SU-DHL-6 (cell line): Measurements from ENCODE around the gene SIRPA.

ENCODE experiments used
- H2AFZ ChIP-seq: fragments of 200-600 bp; sonication (generic); 2 replicates; pipeline ENCODE4 v1.6.1; 2014; ENCODE audit warnings: low read depth, mild to moderate bottlenecking, moderate library complexity, mixed read lengths, antibody characterized with exemption, low read length; ENCODE audit not compliant: severe bottlenecking
- H3F3A ChIP-seq: fragments of 200-600 bp; shearing (Covaris generic); 2 replicates; pipeline ENCODE4 v1.6.0; 2016; ENCODE audit warnings: antibody characterized with exemption, mild to moderate bottlenecking; ENCODE audit not compliant: insufficient read depth
- H3K27ac ChIP-seq: fragments of 200-600 bp; sonication (generic); 2 replicates; pipeline ENCODE4 v1.5.1; 2016; ENCODE audit warnings: low read depth, mild to moderate bottlenecking, low read length, moderate library complexity, mixed read lengths
- H3K27me3 ChIP-seq: fragments of 200-600 bp; sonication (generic), shearing (Covaris generic); 2 replicates; pipeline ENCODE4 v1.6.0; 2014; ENCODE audit warnings: mild to moderate bottlenecking, low read length
- H3K36me3 ChIP-seq: fragments of 200-600 bp; sonication (generic); 2 replicates; pipeline ENCODE4 v1.6.1; 2014; ENCODE audit warnings: mild to moderate bottlenecking, low read length, mixed read lengths
- H3K4me2 ChIP-seq: fragments of 300-600, 200-600 bp; shearing (Covaris generic), sonication (generic); 2 replicates; pipeline ENCODE4 v1.6.0; 2014; ENCODE audit warnings: low read length, low read depth, mild to moderate bottlenecking; ENCODE audit not compliant: poor library complexity, severe bottlenecking
- H3K4me3 ChIP-seq: fragments of 200-600 bp; sonication (generic); 2 replicates; pipeline ENCODE4 v1.5.1; 2014; ENCODE audit warnings: antibody characterized with exemption, low read length, mild to moderate bottlenecking, mixed read lengths; ENCODE audit not compliant: insufficient read depth, poor library complexity, severe bottlenecking
- H3K79me2 ChIP-seq: fragments of 200-600 bp; sonication (generic); 2 replicates; pipeline ENCODE4 v1.6.1; 2014; ENCODE audit warnings: mild to moderate bottlenecking, low read length, moderate library complexity; ENCODE audit not compliant: insufficient read depth
- H3K9ac ChIP-seq: fragments of 200-600 bp; sonication (generic); 2 replicates; pipeline ENCODE4 v1.7.0; 2014; ENCODE audit warnings: mild to moderate bottlenecking, low read length
- H3K9me2 ChIP-seq: fragments of 200-600 bp; sonication (generic); replicated peaks from 2 replicates; pipeline ENCODE4 v1.6.1; 2014; ENCODE audit warnings: low read length; ENCODE audit not compliant: insufficient read depth
- H3K9me3 ChIP-seq: fragments of 200-600 bp; sonication (generic); 2 replicates; pipeline ENCODE4 v1.6.1; 2014; ENCODE audit warnings: low read length, mixed read lengths; ENCODE audit not compliant: insufficient read depth
- H4K20me1 ChIP-seq: fragments of 200-600 bp; sonication (generic); 2 replicates; pipeline ENCODE4 v1.6.1; 2014; ENCODE audit warnings: low read depth, mild to moderate bottlenecking, antibody characterized with exemption, low read length, moderate library complexity, mixed read lengths
- CTCF ChIP-seq: fragments of 200-600 bp; sonication (generic); IDR thresholded peaks from one replicate; pipeline ENCODE4 v1.5.1; 2017; ENCODE audit warnings: antibody characterized with exemption, mild to moderate bottlenecking, low read length, moderate library complexity; ENCODE audit not compliant: insufficient read depth, poor library complexity, severe bottlenecking
- EZH2phosphoT487 ChIP-seq: fragments of 200-600 bp; sonication (generic), shearing (Covaris generic); conservative IDR thresholded peaks from 2 replicates; pipeline ENCODE4 v1.6.1; 2018; ENCODE audit warnings: mild to moderate bottlenecking, antibody characterized with exemption, low read length, moderate library complexity, mixed read lengths

The SIRPA gene

DNA sequence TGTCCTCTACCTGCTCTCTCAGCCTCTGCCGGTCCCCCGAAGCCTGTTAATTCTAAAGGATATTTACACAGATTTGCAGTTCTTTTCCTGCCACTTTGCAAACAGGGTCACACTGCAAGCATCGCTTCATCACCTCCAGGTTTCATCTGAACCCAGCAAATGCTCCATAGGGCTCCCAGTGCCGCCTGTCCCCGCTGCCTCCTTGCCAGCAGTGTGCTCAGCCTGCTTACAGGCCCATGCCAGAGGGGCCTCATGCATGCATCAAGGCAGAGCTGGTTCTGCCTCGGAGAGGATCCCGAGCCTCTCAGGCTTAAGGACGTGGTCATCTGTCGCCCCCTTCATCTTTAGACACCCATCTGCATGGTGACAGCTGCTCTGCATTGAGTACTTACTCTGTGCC lies 10.5 kb downstream of the SIRPA start:
- Histone ChIP-seq H3K36me3 (no peaks in the 10 kb centered on the region), H3K9ac (no peak overlapping the region), H4K20me1 (no peaks in the 10 kb centered on the region), H3K9me3 (no peaks in the 10 kb centered on the region), H3F3A (no peaks in the 10 kb centered on the region), H3K79me2 (no peaks in the 10 kb centered on the region), H3K9me2 (no peaks in the 10 kb centered on the region), H3K4me3 (no peak overlapping the region), H3K27ac (no peak overlapping the region), H3K27me3 (no peaks in the 10 kb centered on the region), H2AFZ (no peak overlapping the region), H3K4me2 (no peak overlapping the region)
- TF ChIP-seq EZH2phosphoT487, result no peak
- no peak for TF ChIP-seq CTCF

- Histone ChIP-seq H2AFZ (no peak overlapping the region), H3K4me3 (no peak overlapping the region), H3K79me2 (no peaks in the 10 kb centered on the region), H3K27me3 (no peaks in the 10 kb centered on the region), H3K4me2 (no peak overlapping the region), H3K9ac (no peak overlapping the region), H3F3A (no peaks in the 10 kb centered on the region), H3K36me3 (no peaks in the 10 kb centered on the region), H4K20me1 (no peaks in the 10 kb centered on the region), H3K27ac (no peak overlapping the region), H3K9me2 (no peaks in the 10 kb centered on the region), H3K9me3 (no peaks in the 10 kb centered on the region)
- TF ChIP-seq EZH2phosphoT487 (no peak), CTCF (no peak)
Observed at GRCh38 chr20:1906361-1907051, 11.3 kb downstream of the SIRPA start.

DNA sequence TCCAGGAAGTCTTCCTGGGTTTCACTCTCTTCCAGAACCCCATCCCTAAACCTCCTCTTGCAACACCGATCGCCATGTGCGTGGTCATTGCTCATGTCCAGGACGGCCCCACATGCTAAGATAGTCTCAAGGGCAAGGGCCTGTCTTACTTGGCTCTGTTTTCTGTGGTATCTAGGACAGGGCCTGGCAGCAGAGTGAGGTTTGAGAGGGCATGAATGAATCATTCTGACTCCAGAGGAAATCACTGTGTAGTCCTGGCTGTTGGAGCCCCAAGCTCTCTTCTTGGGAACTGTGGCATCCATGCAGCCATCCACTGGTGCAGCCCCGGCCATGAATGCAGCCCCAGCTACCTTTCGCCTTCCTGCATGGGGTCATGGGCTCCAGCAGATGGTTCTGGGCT lies 12.4 kb downstream of the SIRPA start:
- Histone ChIP-seq H3K27ac (no peak overlapping the region), H3K4me2 (no peak overlapping the region), H3K9ac (no peak overlapping the region), H3K27me3 (no peaks in the 10 kb centered on the region), H3K36me3 (no peaks in the 10 kb centered on the region), H3K9me3 (no peaks in the 10 kb centered on the region), H3K4me3 (no peak overlapping the region), H2AFZ (no peak overlapping the region), H4K20me1 (no peaks in the 10 kb centered on the region), H3K9me2 (no peaks in the 10 kb centered on the region), H3F3A (no peaks in the 10 kb centered on the region), H3K79me2 (no peaks in the 10 kb centered on the region)
- TF ChIP-seq CTCF (no peak), EZH2phosphoT487 (no peak)
